GM19455 (cell line): ENCODE measurements around the gene NXF2.
"Not testable (repeated sequence)": the region's sequence is repeated elsewhere in the genome, so short reads cannot be mapped to it uniquely, and the experiment has no call there.

Source experiments
- ATAC-seq: cut with Tn5 transposase; IDR thresholded peaks from one replicate; pipeline ENCODE4 v1.9.1; 2021; ENCODE audit not compliant: unreplicated experiment

NXF2 gene, protein sequence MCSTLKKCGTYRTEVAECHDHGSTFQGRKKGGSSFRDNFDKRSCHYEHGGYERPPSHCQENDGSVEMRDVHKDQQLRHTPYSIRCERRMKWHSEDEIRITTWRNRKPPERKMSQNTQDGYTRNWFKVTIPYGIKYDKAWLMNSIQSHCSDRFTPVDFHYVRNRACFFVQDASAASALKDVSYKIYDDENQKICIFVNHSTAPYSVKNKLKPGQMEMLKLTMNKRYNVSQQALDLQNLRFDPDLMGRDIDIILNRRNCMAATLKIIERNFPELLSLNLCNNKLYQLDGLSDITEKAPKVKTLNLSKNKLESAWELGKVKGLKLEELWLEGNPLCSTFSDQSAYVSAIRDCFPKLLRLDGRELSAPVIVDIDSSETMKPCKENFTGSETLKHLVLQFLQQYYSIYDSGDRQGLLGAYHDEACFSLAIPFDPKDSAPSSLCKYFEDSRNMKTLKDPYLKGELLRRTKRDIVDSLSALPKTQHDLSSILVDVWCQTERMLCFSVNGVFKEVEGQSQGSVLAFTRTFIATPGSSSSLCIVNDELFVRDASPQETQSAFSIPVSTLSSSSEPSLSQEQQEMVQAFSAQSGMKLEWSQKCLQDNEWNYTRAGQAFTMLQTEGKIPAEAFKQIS

DNA sequence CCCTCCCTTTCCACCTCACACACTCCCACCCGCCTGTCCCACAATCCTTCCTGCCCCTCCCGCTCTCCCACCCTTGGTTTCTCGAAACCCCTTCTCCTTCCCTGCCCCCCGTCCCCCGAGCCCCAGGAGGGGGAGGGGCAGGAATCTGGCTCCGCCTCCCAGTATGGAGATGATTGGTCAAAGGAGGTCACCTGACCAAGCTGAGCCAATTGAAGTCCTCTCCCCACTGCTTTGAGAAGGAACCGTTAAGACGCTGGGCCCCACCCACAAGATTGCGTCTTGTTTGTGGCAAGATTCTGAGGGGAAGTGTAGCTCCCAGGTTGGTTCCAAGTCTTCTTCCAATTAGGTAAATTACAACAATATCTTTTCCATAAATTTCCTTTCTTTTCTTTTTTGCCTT is at the start of gene NXF2:
Gene NXF2 (plus strand): TSS at position 275 of the 400 bp plus-strand sequence. CDS start 59,912 bp downstream, outside the sequence.
- not testable (repeated sequence) for ATAC-seq

DNA sequence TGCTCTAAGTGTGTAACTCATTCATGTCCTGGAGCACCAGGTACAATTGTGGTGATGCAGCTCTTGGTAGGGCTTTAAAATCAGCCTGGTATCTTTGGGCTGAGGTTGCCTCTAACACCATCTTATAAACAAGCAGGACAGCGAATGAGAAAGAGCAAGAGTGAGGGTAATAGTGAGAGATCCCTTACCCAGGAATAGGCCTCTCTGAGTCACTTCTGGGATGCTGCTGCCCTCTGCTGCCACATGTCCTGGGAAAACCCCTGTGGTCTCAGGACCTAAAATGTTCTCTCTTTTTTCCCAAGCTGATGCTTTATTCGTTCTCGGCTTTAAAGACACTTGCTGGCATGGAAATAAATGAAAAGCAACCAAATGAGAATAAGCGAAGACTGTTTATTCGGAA is 39.0 kb upstream of the NXF2 start:
- not testable (repeated sequence) for ATAC-seq

DNA sequence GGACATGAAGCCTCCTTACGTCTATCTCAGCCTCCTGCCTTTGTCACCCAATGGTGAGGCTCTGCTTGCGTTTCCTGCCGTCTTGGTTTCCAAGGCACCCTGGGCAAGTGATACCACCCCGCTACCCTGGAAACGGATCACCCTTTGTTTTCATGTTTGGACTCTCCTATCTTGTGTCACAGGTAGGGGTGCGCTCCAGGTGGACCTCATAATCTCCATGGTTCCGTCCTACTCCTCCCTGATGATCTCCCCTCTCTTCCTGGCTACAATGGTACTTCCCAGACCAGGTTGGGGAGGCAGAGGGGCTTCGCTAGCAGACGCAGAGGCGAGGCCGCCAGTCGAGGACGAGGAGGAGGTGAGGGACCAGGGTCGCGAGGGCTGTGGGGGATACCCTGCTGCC is 32.0 kb upstream of the NXF2 start, which contains the start of gene TCP11X1:
Gene TCP11X1 (plus strand): TSS at position 316 of the 400 bp plus-strand sequence.
- ATAC-seq: not testable (repeated sequence)

DNA sequence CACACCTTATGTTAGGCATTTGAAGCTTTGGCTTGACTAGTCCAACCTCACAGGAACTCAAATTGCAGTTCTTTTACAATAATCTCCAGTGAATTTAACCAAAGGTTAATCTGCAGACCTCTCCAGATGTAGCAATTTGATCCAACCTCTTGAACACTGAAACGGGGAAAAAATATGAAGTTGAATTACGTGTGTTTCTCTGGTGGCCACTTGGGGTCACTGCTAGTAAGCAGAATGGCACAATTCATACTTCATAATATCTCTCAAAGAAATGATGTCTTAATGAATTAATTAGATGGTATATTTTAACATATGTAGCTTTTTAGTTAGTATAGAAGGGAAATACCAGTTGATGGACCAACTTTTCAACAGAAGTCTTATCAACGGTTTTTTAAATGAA is 30.5 kb upstream of the NXF2 start:
- ATAC-seq: not testable (repeated sequence)

DNA sequence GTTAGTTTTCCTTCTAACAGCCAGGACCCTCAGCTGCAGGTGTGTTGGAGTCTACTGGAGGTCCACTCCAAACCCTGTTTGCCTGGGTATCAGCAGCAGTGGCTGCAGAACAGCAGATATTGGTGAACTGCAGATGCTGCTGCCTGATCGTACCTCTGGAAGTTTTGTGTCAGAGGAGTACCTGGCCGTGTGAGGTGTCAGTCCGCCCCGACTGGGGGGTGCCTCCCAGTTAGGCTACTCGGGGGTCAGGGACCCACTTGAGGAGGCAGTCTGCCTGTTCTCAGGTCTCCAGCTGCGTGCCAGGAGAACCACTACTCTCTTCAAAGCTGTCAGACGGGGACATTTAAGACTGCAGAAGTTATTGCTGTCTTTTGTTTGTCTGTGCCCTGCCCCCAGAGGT is 11.3 kb upstream of the NXF2 start:
- ATAC-seq: not testable (repeated sequence)

DNA sequence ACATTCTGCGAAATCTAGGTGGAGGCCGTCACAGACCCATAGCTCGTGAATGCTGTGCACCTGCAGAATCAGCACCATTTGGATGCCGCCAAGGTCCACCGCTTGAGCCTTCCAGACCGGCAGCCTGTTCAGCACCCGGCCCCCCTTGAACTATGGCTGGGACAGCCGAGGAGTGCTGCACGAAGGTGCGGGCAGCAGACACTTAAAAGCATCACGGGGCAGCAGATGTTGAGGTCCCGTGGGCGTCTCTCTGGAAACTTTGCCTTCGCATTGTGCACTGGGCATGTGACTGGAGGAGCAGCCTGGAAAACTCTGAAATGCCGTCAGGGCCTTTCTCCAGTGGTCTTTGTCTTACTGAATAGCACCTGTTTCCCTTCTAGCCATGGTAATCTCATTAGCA is 6.7 kb upstream of the NXF2 start:
- not testable (repeated sequence) for ATAC-seq

DNA sequence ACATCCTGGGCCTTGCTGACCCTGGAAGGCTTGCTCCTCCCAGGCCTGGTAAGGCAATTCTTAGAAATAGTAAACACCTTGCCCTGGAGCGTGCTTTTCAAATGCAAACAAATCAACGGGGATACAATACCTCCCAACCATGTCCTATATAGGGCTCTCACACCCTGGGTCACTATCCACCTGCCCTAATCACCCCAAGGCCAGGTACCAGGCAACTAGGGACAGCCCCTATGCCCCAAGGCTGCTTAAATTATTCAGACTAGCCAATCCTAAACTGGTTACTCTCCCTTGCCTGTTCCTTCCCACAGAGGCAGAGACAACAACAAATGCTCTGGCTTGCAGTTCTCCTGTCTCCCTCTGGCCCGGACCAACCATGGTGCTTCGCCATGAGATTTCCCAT is 25.3 kb downstream of the NXF2 start:
- not testable (repeated sequence) for ATAC-seq

DNA sequence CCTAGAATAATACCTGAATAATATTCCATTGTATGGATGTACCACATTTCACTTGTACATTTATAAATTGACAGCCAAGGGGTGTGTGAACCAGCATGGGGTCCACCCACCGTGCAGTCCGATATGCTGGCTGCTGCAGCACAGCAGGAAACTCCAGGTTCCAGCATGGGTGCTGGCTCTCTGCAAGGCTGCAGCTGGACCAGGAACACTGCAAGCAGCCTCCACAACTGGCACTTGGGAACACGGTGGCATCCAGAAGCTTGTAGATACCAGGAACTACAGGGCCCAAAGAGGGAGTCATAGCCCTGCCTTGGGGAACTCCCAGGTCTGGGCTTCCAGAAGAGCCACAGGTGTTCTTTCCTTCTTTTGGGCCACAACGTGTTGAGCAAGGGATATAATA is 91.2 kb downstream of the NXF2 start:
- no peak for ATAC-seq

DNA sequence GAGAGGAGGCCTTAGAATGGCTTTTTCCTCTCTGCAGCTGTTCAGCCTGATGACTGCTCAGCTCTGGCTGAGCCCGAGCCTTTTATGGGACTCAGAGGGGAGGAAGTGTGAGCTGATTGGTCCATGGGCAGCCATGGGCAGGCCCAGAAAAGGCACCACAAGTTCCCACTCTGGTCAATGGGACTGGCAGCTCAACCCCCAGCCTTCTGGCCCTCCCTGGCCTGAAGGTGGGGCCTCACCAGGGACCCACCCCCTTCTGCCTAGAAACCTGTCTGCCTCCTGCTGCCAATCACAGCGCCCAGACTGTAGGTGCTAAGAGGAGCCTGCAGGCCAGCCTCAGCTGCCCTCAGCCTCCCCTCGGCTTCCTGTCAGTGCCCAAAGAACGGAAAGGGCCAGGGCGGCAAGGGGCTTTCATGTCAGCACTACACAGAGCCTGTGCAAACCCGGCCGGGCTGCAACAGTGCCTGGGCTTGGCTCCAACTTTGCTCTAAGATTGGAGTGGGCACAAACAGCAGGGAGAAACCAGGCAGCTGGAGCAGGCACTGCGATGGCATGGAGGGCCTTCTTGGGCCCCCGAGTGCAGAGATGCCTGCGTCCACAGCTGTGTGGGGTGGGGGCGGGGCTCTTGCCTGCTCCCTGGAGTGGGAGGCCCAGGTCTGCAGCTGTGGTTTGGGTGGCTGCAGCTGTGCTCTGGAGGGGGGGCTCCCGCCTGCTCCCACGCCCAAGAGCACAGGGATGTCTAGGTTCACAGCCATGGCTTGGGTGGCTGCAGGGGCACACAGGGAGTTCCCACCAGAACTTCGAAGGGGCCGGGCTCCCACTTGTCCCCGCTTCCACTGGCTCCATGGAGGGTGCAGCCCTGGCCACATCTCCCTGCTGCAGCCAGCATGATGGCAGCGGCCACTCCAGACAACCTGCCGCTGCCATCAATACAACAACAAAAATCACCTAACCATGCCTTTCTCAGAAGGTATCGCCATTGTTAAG is 92.6 kb downstream of the NXF2 start:
- no peak for ATAC-seq

DNA sequence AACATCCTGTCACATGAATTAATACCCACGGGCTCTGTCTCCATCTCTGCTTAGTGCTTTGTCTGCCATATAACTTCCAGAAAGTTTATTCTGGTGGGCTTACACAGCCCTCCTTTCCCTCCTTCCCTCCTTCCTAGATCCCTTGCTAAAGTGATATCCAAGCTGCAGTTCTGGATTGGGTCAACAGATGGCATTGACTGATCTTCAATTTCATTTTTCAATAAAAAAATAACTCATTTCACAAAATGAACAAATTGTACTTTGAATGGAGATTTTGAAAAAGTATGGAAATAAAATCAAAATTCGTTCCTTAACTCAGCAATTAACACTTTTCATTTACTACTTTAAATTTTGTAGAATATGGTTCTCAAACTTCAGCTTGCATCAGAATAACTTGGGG is 94.9 kb downstream of the NXF2 start:
- ATAC-seq: no peak

DNA sequence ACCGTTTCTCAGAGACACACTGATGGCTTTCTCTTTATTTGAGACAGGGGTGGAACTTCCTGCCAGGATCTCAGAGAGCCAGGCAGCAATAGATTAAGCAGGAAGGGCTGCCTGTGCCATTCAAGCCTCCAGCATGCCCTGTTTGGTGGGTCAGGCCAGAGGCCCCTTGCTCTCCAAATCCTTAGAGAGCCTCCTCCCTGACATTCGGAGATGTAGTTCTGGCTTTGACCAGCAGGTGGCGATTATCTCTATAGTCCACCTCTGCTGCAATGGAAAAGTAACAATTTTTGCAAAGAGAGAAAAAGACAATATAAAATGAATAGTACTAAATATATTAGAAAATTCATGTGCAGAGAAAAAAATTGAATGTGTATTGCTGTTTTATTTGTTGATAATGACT is 98.9 kb downstream of the NXF2 start:
- ATAC-seq: peak; percentile 64
